Glutamatergic neuron (in vitro differentiated cells): ENCODE measurements around the gene CSTF1. TPM values are rescaled to one million over a fixed set of nuclear protein-coding genes. Genes with fewer than 3 reads are reported as not detected.

ENCODE experiments used
- DNase-seq: peaks from one replicate; pipeline ENCODE4 v3.0.0; 2022
- H3K27ac Mint-ChIP-seq: one replicate; pipeline ENCODE4 v1.8.0; 2020; ENCODE audit warnings: mild to moderate bottlenecking, mixed read lengths, inconsistent platforms; ENCODE audit not compliant: unreplicated experiment
- H3K27me3 Mint-ChIP-seq: one replicate; pipeline ENCODE4 v1.8.0; 2020; ENCODE audit warnings: mild to moderate bottlenecking, moderate library complexity, mixed read lengths, inconsistent platforms; ENCODE audit not compliant: unreplicated experiment
- H3K36me3 Mint-ChIP-seq: one replicate; pipeline ENCODE4 v1.8.0; 2020; ENCODE audit warnings: mild to moderate bottlenecking, mixed read lengths, inconsistent platforms; ENCODE audit not compliant: unreplicated experiment
- H3K4me1 Mint-ChIP-seq: one replicate; pipeline ENCODE4 v1.8.0; 2020; ENCODE audit warnings: mild to moderate bottlenecking, low read depth, mixed read lengths, inconsistent platforms; ENCODE audit not compliant: unreplicated experiment
- H3K4me3 Mint-ChIP-seq: one replicate; pipeline ENCODE4 v1.8.0; 2020; ENCODE audit warnings: mild to moderate bottlenecking, mixed read lengths, inconsistent platforms; ENCODE audit not compliant: unreplicated experiment
- H3K9me3 Mint-ChIP-seq: one replicate; pipeline ENCODE4 v1.8.0; 2020; ENCODE audit warnings: mild to moderate bottlenecking, moderate library complexity, mixed read lengths, inconsistent platforms; ENCODE audit not compliant: unreplicated experiment
- CTCF ChIP-seq: fragments of 200-600 bp; sonication (generic); IDR thresholded peaks from one replicate; pipeline ENCODE4 v1.5.0; 2021; ENCODE audit not compliant: partially characterized antibody, unreplicated experiment
- total RNA-seq: library from RNA; stranded (reverse); fragmentation: NEBNext Ultra II Directional; extraction: Animal tissue kit (Norgen Biotek cat#: 25700); gene quantifications from one replicate; pipeline ENCODE4 v1.2.1, GENCODE V29; 2021; ENCODE audit not compliant: unreplicated experiment

Gene CSTF1
- total RNA-seq, 1 donor from 2014 or later = 25.6 TPM

- Mint-ChIP-seq H3K4me1 (no peaks in the 10 kb centered on the region), H3K9me3 (peaks cover 2% of the 10 kb centered on the region), H3K36me3 (no peaks in the 10 kb centered on the region), H3K27ac (no peak overlapping the region), H3K27me3 (peaks cover 6% of the 10 kb centered on the region), H3K4me3 (no peak overlapping the region)
- no peak for TF ChIP-seq CTCF
- DNase-seq = no peak
These were observed 28.7 kb downstream of the CSTF1 start for GRCh38 chr20:56420940-56421688.

DNA sequence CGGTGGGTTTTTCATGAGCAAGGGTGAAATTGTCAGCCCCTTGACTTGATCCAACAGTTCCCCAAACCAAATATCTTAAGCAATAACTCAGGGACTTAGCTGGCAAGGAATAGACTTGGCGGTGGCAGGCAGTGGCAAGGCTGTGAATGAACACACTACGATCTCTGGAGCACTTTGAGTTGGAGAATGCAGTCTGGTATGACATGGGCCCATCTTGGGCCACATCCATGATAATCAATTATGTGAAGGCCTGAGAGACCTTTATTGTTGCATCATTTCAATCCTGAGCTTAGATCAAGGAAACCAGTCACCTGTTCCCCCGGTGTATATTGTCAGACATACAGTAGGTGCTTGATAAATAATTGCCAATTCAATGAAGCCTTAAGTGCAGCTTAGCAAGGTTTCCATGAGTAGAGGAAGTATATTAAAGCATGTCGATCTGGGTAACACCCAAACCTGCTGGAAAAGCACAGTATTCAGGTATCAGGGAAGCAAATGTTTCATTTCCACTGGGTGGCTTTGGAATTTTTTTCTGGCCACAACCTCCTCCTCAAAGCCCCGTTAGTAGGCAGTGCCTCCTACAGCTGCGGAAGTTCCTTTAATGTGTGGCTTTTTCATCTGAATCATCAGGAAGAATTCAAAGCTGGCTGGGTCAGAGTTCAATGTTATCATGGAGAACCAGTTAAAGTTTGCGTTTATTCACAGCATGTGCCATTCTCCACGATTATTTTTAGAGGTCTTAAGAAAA is 29.8 kb downstream of the CSTF1 start:
- TF ChIP-seq CTCF = no peak
- H3K27ac Mint-ChIP-seq = no peak overlapping the region
- no peaks in the 10 kb centered on the region for H3K36me3 Mint-ChIP-seq
- no peak overlapping the region for H3K4me3 Mint-ChIP-seq
- peaks cover 2% of the 10 kb centered on the region for H3K9me3 Mint-ChIP-seq
- DNase-seq = no peak
- H3K4me1 Mint-ChIP-seq = no peaks in the 10 kb centered on the region
- H3K27me3 Mint-ChIP-seq = peaks cover 6% of the 10 kb centered on the region

DNA sequence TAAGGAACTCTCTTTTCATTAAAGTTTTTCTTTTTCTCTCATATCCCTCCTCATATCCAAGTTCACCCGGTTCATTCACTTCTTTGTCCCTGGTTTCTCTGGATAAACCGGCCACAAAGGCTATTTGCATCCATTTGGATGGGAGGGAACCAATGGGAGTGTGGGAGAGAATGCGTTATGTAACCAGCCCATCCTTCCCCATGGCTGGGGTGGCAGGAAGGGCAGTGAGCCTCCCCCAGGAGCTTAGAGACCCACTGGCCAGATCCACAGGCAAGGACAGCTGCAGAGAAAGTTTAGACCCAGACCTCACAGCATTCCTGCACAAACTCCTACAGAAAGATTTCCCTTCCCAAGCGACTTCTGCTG is 30.4 kb downstream of the CSTF1 start:
- H3K4me1 Mint-ChIP-seq = no peaks in the 10 kb centered on the region
- TF ChIP-seq CTCF = no peak
- DNase-seq = no peak
- no peak overlapping the region for H3K4me3 Mint-ChIP-seq
- no peak overlapping the region for H3K27ac Mint-ChIP-seq
- no peaks in the 10 kb centered on the region for H3K36me3 Mint-ChIP-seq
- peaks cover 2% of the 10 kb centered on the region for H3K9me3 Mint-ChIP-seq
- peaks cover 6% of the 10 kb centered on the region for H3K27me3 Mint-ChIP-seq

DNA sequence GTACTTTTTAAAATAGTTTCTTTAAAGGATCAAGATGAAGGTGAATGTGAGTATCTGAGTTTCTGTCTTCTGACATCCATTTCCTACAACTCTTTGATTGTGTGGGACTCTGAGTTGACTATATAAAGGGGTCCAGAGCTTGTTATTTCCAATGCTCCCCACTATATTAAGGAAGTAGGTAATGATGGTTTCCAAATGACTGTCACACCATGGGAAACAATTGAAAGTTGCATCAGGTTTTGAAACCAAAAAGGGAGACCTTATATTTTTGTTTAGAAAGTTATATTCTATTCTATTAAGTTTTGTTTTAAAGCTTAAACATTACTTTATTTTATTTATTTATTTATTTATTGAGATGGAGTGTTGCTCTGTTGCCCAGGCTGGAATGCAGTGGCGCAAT is 30.8 kb downstream of the CSTF1 start:
- no peak overlapping the region for H3K27ac Mint-ChIP-seq

More for the DNA sequence above, 30.8 kb downstream of the CSTF1 start:
- Mint-ChIP-seq H3K9me3 (peaks cover 2% of the 10 kb centered on the region), H3K36me3 (no peaks in the 10 kb centered on the region), H3K27me3 (peaks cover 6% of the 10 kb centered on the region), H3K4me1 (no peaks in the 10 kb centered on the region), H3K4me3 (no peak overlapping the region)
- DNase-seq = no peak
- TF ChIP-seq CTCF = no peak
